ENCODE data around the gene ZFP42.

ZFP42 gene

DNA sequence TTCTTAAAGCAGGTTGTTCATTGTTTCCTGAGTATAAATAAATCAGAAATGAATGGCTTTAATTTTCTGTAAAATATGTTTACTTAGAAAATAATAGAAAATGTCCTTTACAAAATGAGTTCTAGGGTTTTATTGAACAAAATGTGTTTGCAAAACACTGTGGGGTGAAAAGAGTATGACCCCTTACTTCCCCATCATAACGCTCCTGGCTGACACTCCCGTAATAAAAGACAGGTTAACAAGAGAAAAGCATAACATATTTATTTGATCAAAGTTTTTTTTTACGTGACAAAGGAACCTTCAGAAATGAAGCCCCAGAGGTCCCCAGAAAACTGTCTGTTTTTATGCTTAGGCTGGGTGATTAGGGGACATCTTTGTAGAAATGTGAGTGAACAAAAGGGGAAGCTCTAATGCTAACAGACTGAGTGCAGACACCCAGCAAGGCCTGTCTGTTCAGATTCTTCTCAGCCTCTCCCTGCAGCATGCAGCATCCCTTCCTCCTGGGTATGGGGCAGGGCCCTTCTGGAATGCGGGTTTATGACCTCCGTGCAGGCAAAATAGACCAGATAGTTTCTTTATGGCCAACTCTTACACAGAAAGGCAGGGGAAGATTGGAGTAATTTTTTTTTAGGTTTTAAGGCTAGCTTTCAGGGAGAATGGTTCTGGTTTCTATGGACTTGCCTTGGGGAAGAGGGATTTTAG lies 26.1 kb downstream of the ZFP42 start:
- no peak for TF ChIP-seq Cebpa-rat (IDR thresholded peaks at IDR 0.05)
- H3K4me2 ChIP-seq, result no peak overlapping the region
- no peak overlapping the region for H3K27ac ChIP-seq

DNA sequence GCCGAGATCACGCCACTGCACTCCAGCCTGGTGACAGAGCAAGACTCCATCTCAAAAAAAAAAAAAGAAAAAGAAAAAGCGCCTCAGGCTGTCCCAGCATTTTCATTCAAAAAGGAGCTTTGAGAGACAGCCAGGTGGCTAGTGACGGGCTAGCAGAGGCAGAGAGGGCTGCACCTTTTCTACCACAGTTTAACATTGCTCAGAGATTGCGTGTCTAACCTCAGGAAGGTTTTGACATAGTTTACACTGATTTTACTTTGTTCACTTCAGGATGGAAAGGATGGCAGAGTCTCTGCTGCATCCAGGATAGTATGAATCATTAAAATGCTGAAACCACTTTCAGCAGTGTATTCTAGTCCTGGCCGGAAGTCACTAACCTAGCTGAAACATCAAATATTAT lies 28.1 kb downstream of the ZFP42 start:
- H3K9ac ChIP-seq, result no peak overlapping the region
- no peak for TF ChIP-seq Cebpa-rat (IDR thresholded peaks at IDR 0.05)
- no peaks in the 10 kb centered on the region for H4K20me1 ChIP-seq
- H3K4me3 ChIP-seq, result no peak overlapping the region
- H3K9me3 ChIP-seq, result no peaks in the 10 kb centered on the region
- H3K36me3 ChIP-seq, result no peaks in the 10 kb centered on the region
- no peak overlapping the region for H3K27ac ChIP-seq
- H3K27me3 ChIP-seq, result no peaks in the 10 kb centered on the region
- H3K4me1 ChIP-seq, result no peaks in the 10 kb centered on the region
- no peak overlapping the region for H3K4me2 ChIP-seq

More for the DNA sequence above, 26.1 kb downstream of the ZFP42 start:
- no peaks in the 10 kb centered on the region for H3K9me3 ChIP-seq
- H3K9ac ChIP-seq, result no peak overlapping the region
- no peaks in the 10 kb centered on the region for H3K27me3 ChIP-seq
- no peaks in the 10 kb centered on the region for H3K4me1 ChIP-seq
- H3K36me3 ChIP-seq, result no peaks in the 10 kb centered on the region
- no peak overlapping the region for H3K4me3 ChIP-seq
- no peaks in the 10 kb centered on the region for H4K20me1 ChIP-seq

GRCh38 chr4:188025476-188025875 lies 29.9 kb downstream of the ZFP42 start:
- no peaks in the 10 kb centered on the region for H4K20me1 ChIP-seq
- no peaks in the 10 kb centered on the region for H3K9me3 ChIP-seq
- H3K27me3 ChIP-seq, result no peaks in the 10 kb centered on the region
- TF ChIP-seq Cebpa-rat (IDR thresholded peaks at IDR 0.05), result no peak
- no peaks in the 10 kb centered on the region for H3K4me1 ChIP-seq
- no peak overlapping the region for H3K4me3 ChIP-seq
- H3K9ac ChIP-seq, result no peak overlapping the region
- no peak overlapping the region for H3K4me2 ChIP-seq
- no peak overlapping the region for H3K27ac ChIP-seq
- H3K36me3 ChIP-seq, result no peaks in the 10 kb centered on the region

- no peaks in the 10 kb centered on the region for H4K20me1 ChIP-seq
- H3K9me3 ChIP-seq, result no peaks in the 10 kb centered on the region
Observed at GRCh38 chr4:188029114-188029513, 33.5 kb downstream of the ZFP42 start.

DNA sequence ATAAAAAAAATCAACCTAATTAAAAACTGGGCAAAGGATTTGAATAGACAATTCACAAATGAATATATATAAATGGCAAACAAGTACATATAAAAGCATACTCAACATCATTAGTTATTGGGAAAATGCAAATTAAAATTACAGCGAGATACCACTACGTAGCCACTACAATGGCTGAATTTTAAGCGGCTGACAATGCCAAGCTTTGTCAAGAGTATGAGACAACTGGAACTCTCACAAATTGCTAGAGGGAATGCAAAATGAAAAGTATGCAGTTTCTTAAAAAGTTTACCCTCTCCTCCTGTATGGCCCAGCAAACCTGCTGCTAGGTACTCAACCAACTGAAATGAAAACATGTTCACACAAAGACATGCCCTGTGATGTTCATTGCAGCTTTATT lies 34.8 kb downstream of the ZFP42 start:
- no peaks in the 10 kb centered on the region for H3K9me3 ChIP-seq
- H3K36me3 ChIP-seq, result no peaks in the 10 kb centered on the region
- no peak overlapping the region for H3K9ac ChIP-seq
- no peak overlapping the region for H3K4me3 ChIP-seq
- H3K4me2 ChIP-seq, result no peak overlapping the region
- no peaks in the 10 kb centered on the region for H4K20me1 ChIP-seq
- H3K4me1 ChIP-seq, result no peaks in the 10 kb centered on the region
- no peak overlapping the region for H3K27ac ChIP-seq
- H3K27me3 ChIP-seq, result no peaks in the 10 kb centered on the region
- TF ChIP-seq Cebpa-rat (IDR thresholded peaks at IDR 0.05), result no peak

More at GRCh38 chr4:188029114-188029513, 33.5 kb downstream of the ZFP42 start:
- Histone ChIP-seq H3K4me1 (no peaks in the 10 kb centered on the region), H3K27ac (no peak overlapping the region), H3K4me2 (no peak overlapping the region), H3K9ac (no peak overlapping the region), H3K27me3 (no peaks in the 10 kb centered on the region), H3K36me3 (no peaks in the 10 kb centered on the region), H3K4me3 (no peak overlapping the region)
- no peak for TF ChIP-seq Cebpa-rat (IDR thresholded peaks at IDR 0.05)

GRCh38 chr4:188031751-188032150 lies 36.2 kb downstream of the ZFP42 start:
- no peaks in the 10 kb centered on the region for H3K27me3 ChIP-seq
- H3K27ac ChIP-seq, result no peak overlapping the region
- H3K4me3 ChIP-seq, result no peak overlapping the region
- no peaks in the 10 kb centered on the region for H4K20me1 ChIP-seq
- H3K9me3 ChIP-seq, result no peaks in the 10 kb centered on the region
- H3K9ac ChIP-seq, result no peak overlapping the region
- no peak for TF ChIP-seq Cebpa-rat (IDR thresholded peaks at IDR 0.05)
- no peaks in the 10 kb centered on the region for H3K36me3 ChIP-seq
- no peak overlapping the region for H3K4me2 ChIP-seq
- no peaks in the 10 kb centered on the region for H3K4me1 ChIP-seq

DNA sequence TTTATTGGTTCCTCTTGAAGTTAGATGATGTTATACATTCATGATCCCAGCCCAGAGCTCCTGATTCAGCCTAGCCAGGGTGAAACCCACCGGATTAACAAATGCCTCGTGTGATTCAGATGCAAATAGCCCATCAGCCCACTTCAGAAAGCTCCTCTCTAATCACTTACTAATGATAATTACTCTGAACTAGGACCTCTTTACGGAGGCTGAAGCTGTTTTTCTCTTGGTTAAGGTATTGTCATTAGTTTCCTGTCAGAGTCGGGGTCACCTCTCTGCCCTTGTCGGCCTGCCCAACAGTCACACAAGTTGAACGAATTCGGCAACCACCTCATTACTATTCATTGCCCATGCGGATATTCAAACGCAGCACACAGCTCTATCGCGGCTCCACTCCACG lies 36.6 kb downstream of the ZFP42 start:
- no peaks in the 10 kb centered on the region for H3K27me3 ChIP-seq
- H3K4me1 ChIP-seq, result no peaks in the 10 kb centered on the region
- H3K9ac ChIP-seq, result no peak overlapping the region
- no peak overlapping the region for H3K4me2 ChIP-seq
- H3K4me3 ChIP-seq, result no peak overlapping the region
- H3K9me3 ChIP-seq, result no peaks in the 10 kb centered on the region
- TF ChIP-seq Cebpa-rat (IDR thresholded peaks at IDR 0.05), result no peak
- no peaks in the 10 kb centered on the region for H3K36me3 ChIP-seq
- no peaks in the 10 kb centered on the region for H4K20me1 ChIP-seq
- no peak overlapping the region for H3K27ac ChIP-seq

- Histone ChIP-seq H3K36me3 (no peaks in the 10 kb centered on the region), H3K4me3 (no peak overlapping the region), H3K9ac (no peak overlapping the region), H3K27ac (no peak overlapping the region), H3K4me1 (no peaks in the 10 kb centered on the region), H4K20me1 (no peaks in the 10 kb centered on the region), H3K4me2 (no peak overlapping the region), H3K27me3 (no peaks in the 10 kb centered on the region), H3K9me3 (no peaks in the 10 kb centered on the region)
- TF ChIP-seq Cebpa-rat (IDR thresholded peaks at IDR 0.05), result no peak
Observed at GRCh38 chr4:188032583-188032982, 37.0 kb downstream of the ZFP42 start.

DNA sequence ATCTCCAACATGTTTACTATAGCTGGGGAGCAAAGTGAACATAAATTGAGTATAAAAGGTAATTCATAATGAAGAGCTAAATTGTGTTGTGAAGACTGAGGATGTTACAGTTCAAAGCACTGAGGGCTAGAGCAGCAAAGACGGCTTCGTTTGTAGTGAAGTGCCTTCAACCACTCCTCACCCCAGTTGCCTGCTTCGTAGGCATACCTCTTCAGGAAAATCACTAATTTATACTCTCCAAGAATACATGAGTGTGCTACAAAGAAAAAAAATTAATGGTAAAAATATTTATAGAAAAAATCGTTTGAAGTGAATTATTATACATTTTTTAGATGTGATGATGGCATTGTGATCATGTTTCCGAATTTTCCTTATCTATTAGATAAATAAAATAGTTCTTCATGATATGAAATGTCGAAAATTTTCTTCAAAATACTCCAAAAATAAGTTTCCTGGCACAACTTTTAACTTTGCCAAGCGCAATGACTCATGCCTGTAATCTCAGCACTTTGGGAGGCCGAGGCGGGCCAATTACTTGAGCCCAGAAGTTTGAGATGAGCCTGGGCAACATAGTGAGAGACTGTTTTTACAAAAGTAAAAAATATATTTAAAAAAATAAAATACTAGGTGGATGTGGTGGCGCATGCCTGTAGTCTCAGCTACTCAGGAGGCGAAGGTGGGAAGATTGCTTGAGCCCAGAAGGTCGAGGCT lies 41.6 kb downstream of the ZFP42 start:
- H3K4me2 ChIP-seq, result no peak overlapping the region
- no peaks in the 10 kb centered on the region for H3K27me3 ChIP-seq
- H3K4me1 ChIP-seq, result no peaks in the 10 kb centered on the region
- H3K36me3 ChIP-seq, result no peaks in the 10 kb centered on the region
- no peak overlapping the region for H3K27ac ChIP-seq
- H3K9me3 ChIP-seq, result peaks cover 12% of the 10 kb centered on the region
- no peaks in the 10 kb centered on the region for H4K20me1 ChIP-seq
- no peak for TF ChIP-seq Cebpa-rat (IDR thresholded peaks at IDR 0.05)
- H3K4me3 ChIP-seq, result no peak overlapping the region
- H3K9ac ChIP-seq, result no peak overlapping the region

- no peaks in the 10 kb centered on the region for H3K27me3 ChIP-seq
- H3K4me2 ChIP-seq, result no peak overlapping the region
- H3K9me3 ChIP-seq, result peaks cover 14% of the 10 kb centered on the region
- no peaks in the 10 kb centered on the region for H4K20me1 ChIP-seq
- no peaks in the 10 kb centered on the region for H3K36me3 ChIP-seq
- H3K27ac ChIP-seq, result no peak overlapping the region
- TF ChIP-seq Cebpa-rat (IDR thresholded peaks at IDR 0.05), result no peak
- H3K4me1 ChIP-seq, result no peaks in the 10 kb centered on the region
- H3K4me3 ChIP-seq, result no peak overlapping the region
- no peak overlapping the region for H3K9ac ChIP-seq
Observed at GRCh38 chr4:188041721-188042120, 46.1 kb downstream of the ZFP42 start.

Data from BLaER1 (cell line).